ENCODE measurements around the gene GPR135. TPM values are rescaled to one million over a fixed set of nuclear protein-coding genes. Genes with fewer than 3 reads are reported as not detected.

The GPR135 gene
- total and polyA plus RNA-seq, 2 of the 13 experiments (the other 11 are each of a cell fraction or from before 2014, with no cell fraction given), result 0.46 to 1.3 TPM

GRCh38 chr14:59484639-59485175, 19.5 kb upstream of the GPR135 start (continued):
- TF ChIP-seq ZNF687 (CRISPR knock-in tag; IDR thresholded peaks at IDR 0.05) (no peak), ZSCAN9 (CRISPR knock-in tag; IDR thresholded peaks at IDR 0.05; ENCODE audit: borderline replicate concordance) (peak; percentile 15; the same call in 1 of the 2 replicates), ARID4A (CRISPR knock-in tag; IDR thresholded peaks at IDR 0.05; ENCODE audit: borderline replicate concordance) (0 out of 2 replicates have a peak, but pooled peaks have one; percentile 21), NR2F1 (CRISPR knock-in tag; IDR thresholded peaks at IDR 0.05) (peak in 1 of 2 experiments; percentile 57; a peak in 1 of 4 replicates), ZNF784 (CRISPR knock-in tag; IDR thresholded peaks at IDR 0.05; ENCODE audit: borderline replicate concordance) (no peak), TBX2 (CRISPR knock-in tag; IDR thresholded peaks at IDR 0.05; ENCODE audit: borderline replicate concordance) (no peak), ZC3H4 (CRISPR knock-in tag; IDR thresholded peaks at IDR 0.05; ENCODE audit: borderline replicate concordance) (no peak), PLSCR1 (CRISPR knock-in tag; IDR thresholded peaks at IDR 0.05; ENCODE audit: borderline replicate concordance) (0 out of 2 replicates have a peak, but pooled peaks have one; percentile 7), MXI1 (IDR thresholded peaks at IDR 0.05; ENCODE audit: borderline replicate concordance, low read depth, low read length) (peak; percentile 40; the same call in 2 of the 3 replicates), MATR3 (CRISPR knock-in tag; IDR thresholded peaks at IDR 0.05) (no peak)

All from HepG2 (cell line).